K562 (cell line): ENCODE data around the gene TUT7. TPM values are rescaled to one million over a fixed set of nuclear protein-coding genes. Genes with fewer than 3 reads are reported as not detected.

ENCODE experiments used
- ATAC-seq: fragments of 200-7000 bp; cut with Tn5 transposase; 3 replicates; pipeline ENCODE4 v1.9.1; 2020; ENCODE audit warnings: moderate library complexity
- BruUV-seq: library from RNA; stranded (reverse); fragments of 400-500 nt; replicated peaks from 2 replicates; lab custom pipeline; 2021; lab: Mats Ljungman, UMichigan
- CTCF ChIA-PET: fragments of 300-600 bp; formaldehyde crosslinking; extraction: SDS; loops from one replicate; lab custom pipeline; 2021; ENCODE audit warnings: low intra/inter-chr PET ratio; lab: Yijun Ruan, JAX
- POLR2A ChIA-PET: fragments of 300-600, 350-650 bp; sonication (Branson Sonifier 250); formaldehyde crosslinking; extraction: SDS; loops from one replicate; lab custom pipeline; 2021; ENCODE audit warnings: antibody characterized with exemption, inconsistent platforms; lab: Yijun Ruan, JAX
- DNase-seq, 4 experiments: peaks; one replicate each; pipeline versions ENCODE4 v3.0.0 to v3.0.0-alpha.2; 2011 to 2018; ENCODE audit warnings: low spot score in 3 of 4, mixed read lengths in 3 of 4; ENCODE audit errors: extremely low read depth in 1 of 4
- FAIRE-seq: peaks from 2 replicates; lab custom pipeline; 2011; peaks lifted over from hg19 to GRCh38; lab: Jason Lieb, UNC
- H2AFZ ChIP-seq: 2 replicates; pipeline ENCODE4 v1.6.0; 2011; ENCODE audit warnings: low read depth, low read length, control low read depth, inconsistent platforms
- H3K27ac ChIP-seq: fragments of 200-600 bp; 3 replicates; pipeline ENCODE4 v1.8.0; 2011; ENCODE audit warnings: low read depth, mild to moderate bottlenecking, control low read depth, inconsistent platforms, low read length, moderate library complexity, mixed read lengths; ENCODE audit errors: extremely low read depth
- H3K27me3 ChIP-seq, 2 experiments: fragments of 300-600 bp in 1 of 2; 2 replicates in 1 of 2; 3 replicates in 1 of 2; pipeline versions ENCODE4 v1.6.0 to v1.8.0; 2011; ENCODE audit warnings: inconsistent platforms in 2 of 2, low read length in 2 of 2, mild to moderate bottlenecking in 1 of 2, mixed read lengths in 1 of 2, moderate library complexity in 1 of 2; ENCODE audit not compliant: control insufficient read depth in 2 of 2, insufficient read depth in 2 of 2
- H3K36me3 ChIP-seq: fragments of 300-600 bp; 3 replicates; pipeline ENCODE4 v1.8.0; 2011; ENCODE audit warnings: mild to moderate bottlenecking, low read length, inconsistent platforms; ENCODE audit not compliant: control insufficient read depth, insufficient read depth
- H3K4me1 ChIP-seq, 2 experiments: fragments of 200-600 bp in 1 of 2; replicated peaks in 1 of 2; 2 replicates in 1 of 2; 3 replicates in 1 of 2; pipeline versions ENCODE4 v1.5.1 to v1.8.0; 2011; ENCODE audit warnings: inconsistent platforms in 2 of 2, low read length in 2 of 2, mild to moderate bottlenecking in 1 of 2, mixed read lengths in 1 of 2, moderate library complexity in 1 of 2; ENCODE audit not compliant: control insufficient read depth in 2 of 2, insufficient read depth in 2 of 2
- H3K4me2 ChIP-seq: 2 replicates; pipeline ENCODE4 v1.6.1; 2011; ENCODE audit warnings: low read length, control low read depth, inconsistent platforms, mixed read lengths; ENCODE audit not compliant: insufficient read depth
- H3K4me3 ChIP-seq: fragments of 200-600 bp; sonication (generic), shearing (Covaris generic); 2 replicates; pipeline ENCODE4 v1.5.1; 2016; ENCODE audit warnings: control low read depth, inconsistent platforms
- H3K79me2 ChIP-seq: fragments of 200-600 bp; 3 replicates; pipeline ENCODE4 v1.8.0; 2011; ENCODE audit warnings: low read length, inconsistent platforms; ENCODE audit not compliant: control insufficient read depth, insufficient read depth
- H3K9ac ChIP-seq, 2 experiments: 2 replicates each; pipeline versions ENCODE4 v1.6.0 to v1.6.1; 2011; ENCODE audit warnings: low read depth in 2 of 2, low read length in 2 of 2, control low read depth in 1 of 2, inconsistent platforms in 1 of 2, mild to moderate bottlenecking in 1 of 2, mixed read lengths in 1 of 2; ENCODE audit not compliant: insufficient read depth in 1 of 2
- H3K9me1 ChIP-seq: one replicate; pipeline ENCODE4 v1.6.0; 2011; ENCODE audit warnings: inconsistent platforms, mild to moderate bottlenecking, low read length, moderate library complexity; ENCODE audit not compliant: control insufficient read depth, insufficient read depth
- H3K9me3 ChIP-seq: replicated peaks from 2 replicates; pipeline ENCODE4 v1.5.1; 2011; ENCODE audit warnings: low read depth, low read length, inconsistent platforms; ENCODE audit not compliant: control insufficient read depth, insufficient read depth
- H4K20me1 ChIP-seq: replicated peaks from 2 replicates; pipeline ENCODE4 v1.6.1; 2011; ENCODE audit warnings: low read length, inconsistent platforms, mixed read lengths; ENCODE audit not compliant: control insufficient read depth, insufficient read depth
- CBX1 ChIP-seq: sonication (generic); IDR thresholded peaks from 2 replicates; pipeline ENCODE4 v1.6.1; 2016; ENCODE audit warnings: antibody characterized with exemption, low read depth, mild to moderate bottlenecking
- EP300 ChIP-seq: IDR thresholded peaks from 2 replicates; pipeline ENCODE4 v1.6.1; 2012; ENCODE audit warnings: low read length, improper control_type of control experiment
- MCM2 ChIP-seq: fragments of 450-650 bp; IDR thresholded peaks from 2 replicates; pipeline ENCODE4 v1.6.1; 2017; ENCODE audit warnings: low read depth, mild to moderate bottlenecking
- NR0B1 ChIP-seq: fragments of 450-650 bp; IDR thresholded peaks from one replicate; pipeline ENCODE4 v1.6.1; 2018; ENCODE audit warnings: mild to moderate bottlenecking, moderate library complexity; ENCODE audit not compliant: partially characterized antibody
- RCOR1 ChIP-seq, 2 experiments: IDR thresholded peaks; 2 replicates each; pipeline ENCODE4 v1.6.1; 2012; ENCODE audit warnings: low read depth in 2 of 2, low read length in 2 of 2, borderline replicate concordance in 1 of 2, improper control_type of control experiment in 1 of 2
- RERE ChIP-seq: sonication (generic); formaldehyde crosslinking; IDR thresholded peaks from 2 replicates; pipeline ENCODE4 v1.8.0; 2023; ENCODE audit warnings: missing genetic modification reagents, mild to moderate bottlenecking, borderline replicate concordance
- RREB1 ChIP-seq: fragments of 250-450 bp; sonication (Bioruptor Pico); IDR thresholded peaks from 2 replicates; pipeline ENCODE4 v1.4.0; 2020
- TCF7 ChIP-seq: sonication (generic); IDR thresholded peaks from 2 replicates; pipeline ENCODE4 v1.6.1; 2016; ENCODE audit warnings: antibody characterized with exemption, borderline replicate concordance
- WGBS: fragments of 100-300 bp; shearing (Covaris generic); methylation state at CpG from one replicate; pipeline ENCODE4 v1.1.6; 2016; ENCODE audit warnings: low coverage, mixed read lengths; ENCODE audit not compliant: insufficient coverage; ENCODE audit errors: missing lambda C conversion rate; 5-methylcytosine and 5-hydroxymethylcytosine counted together
- in situ Hi-C: fragments of 300-500 bp; cut with MboI; formaldehyde crosslinking; loops from 4 replicates; pipeline ENCODE4 v1.15.0; 2018; ENCODE audit warnings: inconsistent platforms, mixed read lengths
- intact Hi-C: fragments of 100-400 bp; cut with micrococcal nuclease; formaldehyde crosslinking; loops from 2 replicates; pipeline ENCODE4 v1.14.2; 2022
- polyA plus RNA-seq, 8 experiments: library from polyadenylated mRNA; depleted of rRNA in 4 of 8; stranded (reverse) in 5 of 8; unstranded in 3 of 8; fragments of >200 nt; fragmentation: Nextera tagmentation in 2 of 8; fragmentation: Illumina TruSeq in 1 of 8; extraction: Ambion mirVana in 2 of 8; extraction: Trizol in 1 of 8; gene quantifications; 2 replicates each; pipeline versions ENCODE4 v1.2.1 to v1.2.3, GENCODE V29; 2011 to 2014; ENCODE audit warnings: inconsistent platforms in 1 of 8, missing spikeins in 1 of 8
- total RNA-seq, 7 experiments: library from RNA; depleted of rRNA in 6 of 7; stranded (reverse); fragments of >200 nt in 6 of 7; fragmentation: Illumina TruSeq in 2 of 7; extraction: Trizol in 2 of 7; gene quantifications; 2 replicates each; pipeline versions ENCODE4 v1.2.1 to v1.2.3, GENCODE V29; 2011 to 2021; ENCODE audit warnings: low replicate concordance in 1 of 7

The TUT7 gene
- total and polyA plus RNA-seq, 9 of the 15 experiments (the other 6 are each of a cell fraction or from before 2014, with no cell fraction given): 5.9 to 26.9 (median 15.2) TPM

- H3K4me1 ChIP-seq: no peaks in the 10 kb centered on the region
- 91% methylated on average over 1 of the region's 1 CpG for WGBS
- no peaks in the 10 kb centered on the region for H3K79me2 ChIP-seq
- H3K36me3 ChIP-seq: peaks cover 77% of the 10 kb centered on the region
- BruUV-seq: no TSS peak
- no peaks in the 10 kb centered on the region for H3K9me3 ChIP-seq
- DNase-seq (no peak), FAIRE-seq (no peak), ATAC-seq (no peak)
- H3K27me3 ChIP-seq: no peaks in the 10 kb centered on the region
- CTCF ChIA-PET: no interaction called here
- TF ChIP-seq RERE (CRISPR knock-in tag) (no peak), EP300 (no peak), RCOR1 (IDR thresholded peaks at IDR 0.05; ENCODE audit: borderline replicate concordance in 1 of 2, low read depth in 2 of 2, low read length in 2 of 2) (no peak), NR0B1 (no peak), RREB1 (CRISPR knock-in tag) (no peak), TCF7 (no peak), CBX1 (no peak), MCM2 (no peak)
- H3K4me3 ChIP-seq: no peak overlapping the region
- no peak overlapping the region for H3K4me2 ChIP-seq
- POLR2A ChIA-PET: no interaction called here
- in situ Hi-C loops (loop anchor here (5.0 kb wide), 1 partner anchor 36 kb away; no protein-coding TSS in a partner anchor), intact Hi-C loops (no loop called here)
- H3K9ac ChIP-seq: no peak overlapping the region
- H3K9me1 ChIP-seq: no peaks in the 10 kb centered on the region
- H2AFZ ChIP-seq: no peak overlapping the region
- H3K27ac ChIP-seq: no peak overlapping the region
- no peaks in the 10 kb centered on the region for H4K20me1 ChIP-seq
Measured at GRCh38 chr9:86301686-86302085, 52.5 kb downstream of the TUT7 start.
